Measurements from ENCODE around the gene HS2ST1. TPM values are rescaled to one million over a fixed set of nuclear protein-coding genes. Genes with fewer than 3 reads are reported as not detected.

The HS2ST1 gene
- total and polyA plus RNA-seq, 4 donors, result 5.4 to 11.8 (median 8.2) TPM

- no peak for TF ChIP-seq JUND (IDR thresholded peaks at IDR 0.05)
- TF ChIP-seq FOXA2 (IDR thresholded peaks at IDR 0.05), result no peak
- TF ChIP-seq GABPA (IDR thresholded peaks at IDR 0.05 in 1 of 2, conservative IDR thresholded peaks at IDR 0.05 in 1 of 2), result no peak
- TF ChIP-seq, protein P1, sequence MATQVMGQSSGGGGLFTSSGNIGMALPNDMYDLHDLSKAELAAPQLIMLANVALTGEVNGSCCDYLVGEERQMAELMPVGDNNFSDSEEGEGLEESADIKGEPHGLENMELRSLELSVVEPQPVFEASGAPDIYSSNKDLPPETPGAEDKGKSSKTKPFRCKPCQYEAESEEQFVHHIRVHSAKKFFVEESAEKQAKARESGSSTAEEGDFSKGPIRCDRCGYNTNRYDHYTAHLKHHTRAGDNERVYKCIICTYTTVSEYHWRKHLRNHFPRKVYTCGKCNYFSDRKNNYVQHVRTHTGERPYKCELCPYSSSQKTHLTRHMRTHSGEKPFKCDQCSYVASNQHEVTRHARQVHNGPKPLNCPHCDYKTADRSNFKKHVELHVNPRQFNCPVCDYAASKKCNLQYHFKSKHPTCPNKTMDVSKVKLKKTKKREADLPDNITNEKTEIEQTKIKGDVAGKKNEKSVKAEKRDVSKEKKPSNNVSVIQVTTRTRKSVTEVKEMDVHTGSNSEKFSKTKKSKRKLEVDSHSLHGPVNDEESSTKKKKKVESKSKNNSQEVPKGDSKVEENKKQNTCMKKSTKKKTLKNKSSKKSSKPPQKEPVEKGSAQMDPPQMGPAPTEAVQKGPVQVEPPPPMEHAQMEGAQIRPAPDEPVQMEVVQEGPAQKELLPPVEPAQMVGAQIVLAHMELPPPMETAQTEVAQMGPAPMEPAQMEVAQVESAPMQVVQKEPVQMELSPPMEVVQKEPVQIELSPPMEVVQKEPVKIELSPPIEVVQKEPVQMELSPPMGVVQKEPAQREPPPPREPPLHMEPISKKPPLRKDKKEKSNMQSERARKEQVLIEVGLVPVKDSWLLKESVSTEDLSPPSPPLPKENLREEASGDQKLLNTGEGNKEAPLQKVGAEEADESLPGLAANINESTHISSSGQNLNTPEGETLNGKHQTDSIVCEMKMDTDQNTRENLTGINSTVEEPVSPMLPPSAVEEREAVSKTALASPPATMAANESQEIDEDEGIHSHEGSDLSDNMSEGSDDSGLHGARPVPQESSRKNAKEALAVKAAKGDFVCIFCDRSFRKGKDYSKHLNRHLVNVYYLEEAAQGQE (IDR thresholded peaks at IDR 0.05), result no peak
- no peak for TF ChIP-seq RAD21 (IDR thresholded peaks at IDR 0.05)
- TF ChIP-seq, protein P2, sequence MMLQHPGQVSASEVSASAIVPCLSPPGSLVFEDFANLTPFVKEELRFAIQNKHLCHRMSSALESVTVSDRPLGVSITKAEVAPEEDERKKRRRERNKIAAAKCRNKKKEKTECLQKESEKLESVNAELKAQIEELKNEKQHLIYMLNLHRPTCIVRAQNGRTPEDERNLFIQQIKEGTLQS (IDR thresholded peaks at IDR 0.05), result no peak
- no peak for TF ChIP-seq SP1 (IDR thresholded peaks at IDR 0.05)
- TF ChIP-seq RXRA (IDR thresholded peaks at IDR 0.05), result no peak
- TF ChIP-seq TAF1 (conservative IDR thresholded peaks at IDR 0.05), result no peak
- no peak for TF ChIP-seq HNF4G (IDR thresholded peaks at IDR 0.05)
- no peak for TF ChIP-seq YY1 (IDR thresholded peaks at IDR 0.05)
- no peak for TF ChIP-seq NR2F2 (IDR thresholded peaks at IDR 0.05)
- TF ChIP-seq EGR1 (IDR thresholded peaks at IDR 0.05; ENCODE audit: low read depth in 2 of 2), result no peak
- TF ChIP-seq FOXA1 (IDR thresholded peaks at IDR 0.05), result no peak
- TF ChIP-seq, protein P3, sequence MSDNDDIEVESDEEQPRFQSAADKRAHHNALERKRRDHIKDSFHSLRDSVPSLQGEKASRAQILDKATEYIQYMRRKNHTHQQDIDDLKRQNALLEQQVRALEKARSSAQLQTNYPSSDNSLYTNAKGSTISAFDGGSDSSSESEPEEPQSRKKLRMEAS (IDR thresholded peaks at IDR 0.05), result no peak
- TF ChIP-seq HNF4A (conservative IDR thresholded peaks at IDR 0.05), result no peak
- TF ChIP-seq, protein P4, sequence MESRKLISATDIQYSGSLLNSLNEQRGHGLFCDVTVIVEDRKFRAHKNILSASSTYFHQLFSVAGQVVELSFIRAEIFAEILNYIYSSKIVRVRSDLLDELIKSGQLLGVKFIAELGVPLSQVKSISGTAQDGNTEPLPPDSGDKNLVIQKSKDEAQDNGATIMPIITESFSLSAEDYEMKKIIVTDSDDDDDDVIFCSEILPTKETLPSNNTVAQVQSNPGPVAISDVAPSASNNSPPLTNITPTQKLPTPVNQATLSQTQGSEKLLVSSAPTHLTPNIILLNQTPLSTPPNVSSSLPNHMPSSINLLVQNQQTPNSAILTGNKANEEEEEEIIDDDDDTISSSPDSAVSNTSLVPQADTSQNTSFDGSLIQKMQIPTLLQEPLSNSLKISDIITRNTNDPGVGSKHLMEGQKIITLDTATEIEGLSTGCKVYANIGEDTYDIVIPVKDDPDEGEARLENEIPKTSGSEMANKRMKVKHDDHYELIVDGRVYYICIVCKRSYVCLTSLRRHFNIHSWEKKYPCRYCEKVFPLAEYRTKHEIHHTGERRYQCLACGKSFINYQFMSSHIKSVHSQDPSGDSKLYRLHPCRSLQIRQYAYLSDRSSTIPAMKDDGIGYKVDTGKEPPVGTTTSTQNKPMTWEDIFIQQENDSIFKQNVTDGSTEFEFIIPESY (IDR thresholded peaks at IDR 0.05), result no peak
- TF ChIP-seq, protein P5, sequence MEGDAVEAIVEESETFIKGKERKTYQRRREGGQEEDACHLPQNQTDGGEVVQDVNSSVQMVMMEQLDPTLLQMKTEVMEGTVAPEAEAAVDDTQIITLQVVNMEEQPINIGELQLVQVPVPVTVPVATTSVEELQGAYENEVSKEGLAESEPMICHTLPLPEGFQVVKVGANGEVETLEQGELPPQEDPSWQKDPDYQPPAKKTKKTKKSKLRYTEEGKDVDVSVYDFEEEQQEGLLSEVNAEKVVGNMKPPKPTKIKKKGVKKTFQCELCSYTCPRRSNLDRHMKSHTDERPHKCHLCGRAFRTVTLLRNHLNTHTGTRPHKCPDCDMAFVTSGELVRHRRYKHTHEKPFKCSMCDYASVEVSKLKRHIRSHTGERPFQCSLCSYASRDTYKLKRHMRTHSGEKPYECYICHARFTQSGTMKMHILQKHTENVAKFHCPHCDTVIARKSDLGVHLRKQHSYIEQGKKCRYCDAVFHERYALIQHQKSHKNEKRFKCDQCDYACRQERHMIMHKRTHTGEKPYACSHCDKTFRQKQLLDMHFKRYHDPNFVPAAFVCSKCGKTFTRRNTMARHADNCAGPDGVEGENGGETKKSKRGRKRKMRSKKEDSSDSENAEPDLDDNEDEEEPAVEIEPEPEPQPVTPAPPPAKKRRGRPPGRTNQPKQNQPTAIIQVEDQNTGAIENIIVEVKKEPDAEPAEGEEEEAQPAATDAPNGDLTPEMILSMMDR (IDR thresholded peaks at IDR 0.05; ENCODE audit: low read depth, low read length, missing input control), result no peak
- peaks cover 0 to 4% (median 0%) of the 10 kb centered on the region in 4 donors for H3K36me3 ChIP-seq (ENCODE audit: control insufficient read depth in 4 of 4, insufficient read depth in 3 of 4, low read depth in 1 of 4, low read length in 3 of 4)
- H3K27ac ChIP-seq (ENCODE audit: low read depth in 1 of 2, low read length in 2 of 2), result no peak overlapping the region
- H3K4me1 ChIP-seq (ENCODE audit: control insufficient read depth in 4 of 4, insufficient read depth in 4 of 4, low read length in 3 of 4), result no peaks in the 10 kb centered on the region
- H3K9ac ChIP-seq (ENCODE audit: low read depth in 1 of 2, low read length in 2 of 2), result no peak overlapping the region
- no peaks in the 10 kb centered on the region for H3K9me3 ChIP-seq (ENCODE audit: control insufficient read depth in 4 of 4, low read length in 3 of 4)
- no peak overlapping the region for H3K4me3 ChIP-seq (ENCODE audit: low read depth in 1 of 3, low read length in 3 of 3)
- WGBS, result 97% methylated on average over 1 of the region's 1 CpG
- no peaks in the 10 kb centered on the region for H3K27me3 ChIP-seq (ENCODE audit: control insufficient read depth in 4 of 4, insufficient read depth in 4 of 4, low read length in 3 of 4)
- DNase-seq (ENCODE audit: low spot score), result no peak
Measured at GRCh38 chr1:87108814-87109411, 194.5 kb downstream of the HS2ST1 start.

Data from liver (tissue), 9 donors.